Tibial nerve (tissue), 4 donors: ENCODE data around the gene NINL. TPM values are rescaled to one million over a fixed set of nuclear protein-coding genes. Genes with fewer than 3 reads are reported as not detected.
"Not testable (repeated sequence)": the region's sequence is repeated elsewhere in the genome, so short reads cannot be mapped to it uniquely, and the experiment has no call there.

Source experiments
- DNase-seq, 2 donors: peaks; one replicate each; pipeline ENCODE4 v3.0.0-alpha.2; 2019; ENCODE audit warnings: low spot score in 2 of 2
- H3K27ac ChIP-seq, 4 donors: fragments of 200-600 bp; sonication (generic) in 3 of 4; one replicate each; pipeline ENCODE4 v1.5.1; 2017 to 2019; ENCODE audit warnings: mild to moderate bottlenecking in 1 of 4
- H3K27me3 ChIP-seq, 2 donors: fragments of 200-600 bp; sonication (generic) in 1 of 2; one replicate each; pipeline versions ENCODE4 v1.5.1 to v1.6.0; 2017 to 2019
- H3K36me3 ChIP-seq, 3 donors: fragments of 200-600 bp; sonication (generic); one replicate each; pipeline ENCODE4 v1.5.1; 2018 to 2019
- H3K4me1 ChIP-seq, 4 donors: fragments of 200-600 bp; sonication (generic) in 3 of 4; one replicate each; pipeline ENCODE4 v1.5.1; 2017 to 2019
- H3K4me3 ChIP-seq, 4 donors: fragments of 200-600 bp; sonication (generic) in 3 of 4; one replicate each; pipeline ENCODE4 v1.5.1; 2017 to 2019; ENCODE audit warnings: mild to moderate bottlenecking in 1 of 4, moderate library complexity in 1 of 4
- H3K9me3 ChIP-seq, 4 donors: fragments of 200-600 bp; sonication (generic) in 3 of 4; one replicate each; pipeline ENCODE4 v1.5.1; 2017 to 2019
- CTCF ChIP-seq, 5 experiments: fragments of 200-600 bp in 3 of 5; fragments of 450-650 bp in 2 of 5; sonication (generic) in 3 of 5; IDR thresholded peaks; one replicate each; pipeline ENCODE4 v1.5.1; 2016 to 2019; ENCODE audit warnings: antibody characterized with exemption in 5 of 5, mild to moderate bottlenecking in 3 of 5, moderate library complexity in 2 of 5
- EP300 ChIP-seq, 2 donors: sonication (generic); formaldehyde crosslinking; IDR thresholded peaks; one replicate each; pipeline ENCODE4 v1.6.1; 2017; ENCODE audit warnings: antibody characterized with exemption in 2 of 2, mild to moderate bottlenecking in 1 of 2
- POLR2A ChIP-seq, 2 donors: fragments of 450-650 bp; IDR thresholded peaks; one replicate each; pipeline ENCODE4 v1.6.1; 2017; ENCODE audit warnings: antibody characterized with exemption in 2 of 2, mild to moderate bottlenecking in 2 of 2, moderate library complexity in 2 of 2
- WGBS, 2 donors: methylation state at CpG; one replicate each; pipeline ENCODE4 v1.1.5; 2018; 5-methylcytosine and 5-hydroxymethylcytosine counted together
- total RNA-seq, 4 donors: library from RNA; depleted of rRNA; stranded (reverse); fragments of >200 nt; gene quantifications; one replicate each; pipeline ENCODE4 v1.1.0, GENCODE V29; 2016

NINL gene
- total RNA-seq, 4 donors from 2014 or later: 8.0 to 14.1 (median 10.5) TPM

- no peak for TF ChIP-seq CTCF (IDR thresholded peaks at IDR 0.05)
- TF ChIP-seq POLR2A (IDR thresholded peaks at IDR 0.05): no peak
- no peak for TF ChIP-seq EP300 (IDR thresholded peaks at IDR 0.05)
- H3K36me3 ChIP-seq: peaks cover 0 to 5% (median 0%) of the 10 kb centered on the region in 3 donors
- no peak for DNase-seq
- no peaks in the 10 kb centered on the region for H3K27me3 ChIP-seq
- WGBS, 2 donors: 90 to 91% methylated on average over 9 of the region's 9 CpGs
- no peak overlapping the region for H3K4me3 ChIP-seq
- H3K27ac ChIP-seq: no peak overlapping the region
- H3K4me1 ChIP-seq: no peaks in the 10 kb centered on the region
- no peaks in the 10 kb centered on the region for H3K9me3 ChIP-seq
These were observed 19.3 kb upstream of the NINL start for GRCh38 chr20:25604611-25605010.

- WGBS, 2 donors: 80 to 98% methylated on average over 1 to 7 of the region's 9 CpGs
These were observed 17.6 kb upstream of the NINL start for GRCh38 chr20:25602914-25603309.

GRCh38 chr20:25602191-25602913 lies 17.0 kb upstream of the NINL start:
- 85 to 90% methylated on average over 17 to 20 of the region's 39 CpGs for WGBS, 2 donors
- not testable (repeated sequence) for H3K27ac ChIP-seq, DNase-seq, H3K9me3 ChIP-seq, H3K27me3 ChIP-seq, H3K4me1 ChIP-seq, H3K36me3 ChIP-seq, H3K4me3 ChIP-seq

More at GRCh38 chr20:25602914-25603309, 17.6 kb upstream of the NINL start:
- H3K27ac ChIP-seq, H3K4me3 ChIP-seq, H3K9me3 ChIP-seq, H3K36me3 ChIP-seq, H3K27me3 ChIP-seq, DNase-seq, H3K4me1 ChIP-seq: not testable (repeated sequence)

- Histone ChIP-seq H3K4me1 (no peaks in the 10 kb centered on the region), H3K27me3 (no peaks in the 10 kb centered on the region), H3K27ac (no peak overlapping the region), H3K4me3 (no peak overlapping the region), H3K36me3 (peaks cover 0 to 4% (median 0%) of the 10 kb centered on the region in 3 donors), H3K9me3 (no peaks in the 10 kb centered on the region)
- DNase-seq: no peak
- 84 to 90% methylated on average over 2 of the region's 2 CpGs for WGBS, 2 donors
- no peak for TF ChIP-seq CTCF (IDR thresholded peaks at IDR 0.05)
- TF ChIP-seq POLR2A (IDR thresholded peaks at IDR 0.05): no peak
- TF ChIP-seq EP300 (IDR thresholded peaks at IDR 0.05): no peak
These were observed 16.3 kb upstream of the NINL start for GRCh38 chr20:25601659-25602058.

GRCh38 chr20:25600632-25601031 lies 15.3 kb upstream of the NINL start:
- WGBS, 2 donors: 28 to 34% methylated on average over 9 to 10 of the region's 10 CpGs
- DNase-seq: no peak
- TF ChIP-seq CTCF (IDR thresholded peaks at IDR 0.05): no peak
- TF ChIP-seq EP300 (IDR thresholded peaks at IDR 0.05): no peak
- no peak for TF ChIP-seq POLR2A (IDR thresholded peaks at IDR 0.05)
- Histone ChIP-seq H3K36me3 (peaks cover 0 to 4% (median 0%) of the 10 kb centered on the region in 3 donors), H3K9me3 (no peaks in the 10 kb centered on the region), H3K4me1 (no peaks in the 10 kb centered on the region), H3K4me3 (no peak overlapping the region), H3K27ac (no peak overlapping the region), H3K27me3 (no peaks in the 10 kb centered on the region)

GRCh38 chr20:25592135-25592852 lies 7.0 kb upstream of the NINL start:
- Histone ChIP-seq H3K27me3 (no peaks in the 10 kb centered on the region), H3K9me3 (no peaks in the 10 kb centered on the region), H3K36me3 (no peaks in the 10 kb centered on the region), H3K4me3 (no peak overlapping the region), H3K4me1 (no peaks in the 10 kb centered on the region), H3K27ac (no peak overlapping the region)
- no peak for DNase-seq
- WGBS, 2 donors: 50 to 52% methylated on average over 9 of the region's 9 CpGs
- no peak for TF ChIP-seq EP300 (IDR thresholded peaks at IDR 0.05)
- TF ChIP-seq CTCF (IDR thresholded peaks at IDR 0.05): no peak
- no peak for TF ChIP-seq POLR2A (IDR thresholded peaks at IDR 0.05)

- not testable (repeated sequence) for H3K4me3 ChIP-seq, H3K36me3 ChIP-seq, H3K27ac ChIP-seq, DNase-seq, H3K9me3 ChIP-seq, H3K27me3 ChIP-seq, H3K4me1 ChIP-seq
- 86 to 89% methylated on average over 4 of the region's 4 CpGs for WGBS, 2 donors
These were observed 5.4 kb upstream of the NINL start for GRCh38 chr20:25590778-25591177.
